HEK293 (cell line): ENCODE results near the gene PPP1R9B.
A peak's percentile ranks its signal among the peaks of the same experiment; 100 is the strongest.

Experiments used
- GLIS1 ChIP-seq: fragments of 450-650 bp; formaldehyde crosslinking; IDR thresholded peaks from 2 replicates; pipeline ENCODE4 v1.5.1; 2016; ENCODE audit warnings: missing biosample characterization, missing genetic modification characterization
- KLF1 ChIP-seq: fragments of 450-650 bp; formaldehyde crosslinking; IDR thresholded peaks from 2 replicates; pipeline ENCODE4 v1.5.1; 2016; ENCODE audit warnings: missing biosample characterization, missing genetic modification characterization
- KLF10 ChIP-seq: fragments of 450-650 bp; IDR thresholded peaks from 2 replicates; pipeline ENCODE4 v1.5.1; 2018; ENCODE audit warnings: missing biosample characterization, mild to moderate bottlenecking, missing genetic modification characterization
- KLF16 ChIP-seq: fragments of 450-650 bp; formaldehyde crosslinking; IDR thresholded peaks from 2 replicates; pipeline ENCODE4 v1.5.1; 2017; ENCODE audit warnings: missing biosample characterization, missing genetic modification characterization
- OVOL3 ChIP-seq: fragments of 450-650 bp; formaldehyde crosslinking; IDR thresholded peaks from 2 replicates; pipeline ENCODE4 v1.5.1; 2016; ENCODE audit warnings: missing biosample characterization, missing genetic modification characterization
- PRDM4 ChIP-seq: fragments of 450-650 bp; formaldehyde crosslinking; IDR thresholded peaks from 2 replicates; pipeline ENCODE4 v1.5.1; 2017; ENCODE audit warnings: missing biosample characterization, missing genetic modification characterization
- SP2 ChIP-seq: fragments of 450-650 bp; formaldehyde crosslinking; IDR thresholded peaks from 2 replicates; pipeline ENCODE4 v1.5.1; 2016; ENCODE audit warnings: missing biosample characterization, missing genetic modification characterization
- ZBTB17 ChIP-seq: fragments of 450-650 bp; formaldehyde crosslinking; IDR thresholded peaks from 2 replicates; pipeline ENCODE4 v1.5.1; 2016; ENCODE audit warnings: missing biosample characterization, missing genetic modification characterization
- ZBTB44 ChIP-seq: fragments of 450-650 bp; IDR thresholded peaks from 2 replicates; pipeline ENCODE4 v1.5.1; 2018; ENCODE audit warnings: missing biosample characterization, mild to moderate bottlenecking, missing genetic modification characterization
- ZFHX2 ChIP-seq: fragments of 450-650 bp; formaldehyde crosslinking; conservative IDR thresholded peaks from 2 replicates; pipeline ENCODE4 v1.5.1; 2016; ENCODE audit warnings: missing biosample characterization, missing genetic modification characterization
- ZNF114 ChIP-seq: fragments of 450-650 bp; formaldehyde crosslinking; IDR thresholded peaks from 2 replicates; pipeline ENCODE4 v1.5.0; 2017; ENCODE audit warnings: missing biosample characterization, missing genetic modification characterization
- ZNF140 ChIP-seq: fragments of 450-650 bp; formaldehyde crosslinking; IDR thresholded peaks from 2 replicates; pipeline ENCODE4 v1.5.1; 2016; ENCODE audit warnings: missing biosample characterization, missing genetic modification characterization
- ZNF16 ChIP-seq: fragments of 450-650 bp; formaldehyde crosslinking; IDR thresholded peaks from 2 replicates; pipeline ENCODE4 v1.5.1; 2016; ENCODE audit warnings: low read depth, missing biosample characterization, missing genetic modification characterization
- ZNF184 ChIP-seq: fragments of 450-650 bp; IDR thresholded peaks from 2 replicates; pipeline ENCODE4 v1.5.1; 2018; ENCODE audit warnings: missing biosample characterization, mild to moderate bottlenecking, missing genetic modification characterization
- ZNF248 ChIP-seq: fragments of 450-650 bp; formaldehyde crosslinking; IDR thresholded peaks from 2 replicates; pipeline ENCODE4 v1.5.1; 2017; ENCODE audit warnings: missing biosample characterization, missing genetic modification characterization
- ZNF280C ChIP-seq: fragments of 450-650 bp; formaldehyde crosslinking; IDR thresholded peaks from 2 replicates; pipeline ENCODE4 v1.5.1; 2016; ENCODE audit warnings: missing biosample characterization, missing genetic modification characterization
- ZNF394 ChIP-seq: fragments of 450-650 bp; formaldehyde crosslinking; IDR thresholded peaks from 2 replicates; pipeline ENCODE4 v1.5.1; 2016; ENCODE audit warnings: missing biosample characterization, missing genetic modification characterization, mild to moderate bottlenecking, moderate library complexity, borderline replicate concordance
- ZNF513 ChIP-seq: fragments of 450-650 bp; IDR thresholded peaks from 2 replicates; pipeline ENCODE4 v1.5.1; 2018; ENCODE audit warnings: missing biosample characterization, missing genetic modification characterization
- ZNF544 ChIP-seq: fragments of 450-650 bp; formaldehyde crosslinking; IDR thresholded peaks from 2 replicates; pipeline ENCODE4 v1.5.0; 2017; ENCODE audit warnings: missing biosample characterization, missing genetic modification characterization
- ZNF704 ChIP-seq: fragments of 450-650 bp; formaldehyde crosslinking; IDR thresholded peaks from 2 replicates; pipeline ENCODE4 v1.5.1; 2016; ENCODE audit warnings: missing biosample characterization, missing genetic modification characterization
- ZSCAN30 ChIP-seq: fragments of 450-650 bp; IDR thresholded peaks from 2 replicates; pipeline ENCODE4 v1.5.1; 2018; ENCODE audit warnings: missing biosample characterization, mild to moderate bottlenecking, missing genetic modification characterization, moderate library complexity
- ZXDB ChIP-seq: fragments of 450-650 bp; formaldehyde crosslinking; IDR thresholded peaks from 2 replicates; pipeline ENCODE4 v1.5.1; 2016; ENCODE audit warnings: missing biosample characterization, missing genetic modification characterization
- TF ChIP-seq, protein P1 (sequence below): fragments of 450-650 bp; formaldehyde crosslinking; IDR thresholded peaks from 2 replicates; pipeline ENCODE4 v1.5.1; 2016; ENCODE audit warnings: missing biosample characterization, missing genetic modification characterization
- TF ChIP-seq, protein P2 (sequence below): fragments of 450-650 bp; formaldehyde crosslinking; IDR thresholded peaks from 2 replicates; pipeline ENCODE4 v1.5.1; 2016; ENCODE audit warnings: missing biosample characterization, missing genetic modification characterization, borderline replicate concordance

Gene PPP1R9B

GRCh38 chr17:50151937-50152547 is 1.6 kb upstream of the PPP1R9B start (continued):
- TF ChIP-seq SP2 (tag by site-specific recombination) = peak; percentile 83
- TF ChIP-seq ZXDB (tag by site-specific recombination) = peak; percentile 94
- peak; percentile 99 for TF ChIP-seq ZFHX2
- 0 out of 2 replicates have a peak, but pooled peaks have one; percentile 20 for TF ChIP-seq ZNF184 (tag by site-specific recombination)
- TF ChIP-seq KLF10 (tag by site-specific recombination) = peak; percentile 49; the same call in 1 of the 2 replicates
- no peak for TF ChIP-seq ZNF140 (tag by site-specific recombination)
- TF ChIP-seq, protein P1, sequence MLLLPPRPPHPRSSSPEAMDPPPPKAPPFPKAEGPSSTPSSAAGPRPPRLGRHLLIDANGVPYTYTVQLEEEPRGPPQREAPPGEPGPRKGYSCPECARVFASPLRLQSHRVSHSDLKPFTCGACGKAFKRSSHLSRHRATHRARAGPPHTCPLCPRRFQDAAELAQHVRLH = no peak; the same call in 1 of the 2 replicates
- no peak for TF ChIP-seq ZNF544 (tag by site-specific recombination)
- TF ChIP-seq ZNF280C (tag by site-specific recombination) = no peak
- TF ChIP-seq ZBTB44 (tag by site-specific recombination) = peak; percentile 67; the same call in 1 of the 2 replicates
- TF ChIP-seq ZNF114 (tag by site-specific recombination) = no peak
- TF ChIP-seq ZSCAN30 (tag by site-specific recombination) = peak; percentile 66; the same call in 1 of the 2 replicates
- no peak for TF ChIP-seq ZNF704 (tag by site-specific recombination)
- peak; percentile 62; the same call in 1 of the 2 replicates for TF ChIP-seq KLF1
- TF ChIP-seq ZBTB17 = peak; percentile 97
- peak; percentile 84; the same call in 1 of the 2 replicates for TF ChIP-seq ZNF394
- TF ChIP-seq ZNF16 (tag by site-specific recombination) = peak; percentile 26; the same call in 1 of the 2 replicates
- no peak for TF ChIP-seq ZNF248 (tag by site-specific recombination)
- TF ChIP-seq, protein P2, sequence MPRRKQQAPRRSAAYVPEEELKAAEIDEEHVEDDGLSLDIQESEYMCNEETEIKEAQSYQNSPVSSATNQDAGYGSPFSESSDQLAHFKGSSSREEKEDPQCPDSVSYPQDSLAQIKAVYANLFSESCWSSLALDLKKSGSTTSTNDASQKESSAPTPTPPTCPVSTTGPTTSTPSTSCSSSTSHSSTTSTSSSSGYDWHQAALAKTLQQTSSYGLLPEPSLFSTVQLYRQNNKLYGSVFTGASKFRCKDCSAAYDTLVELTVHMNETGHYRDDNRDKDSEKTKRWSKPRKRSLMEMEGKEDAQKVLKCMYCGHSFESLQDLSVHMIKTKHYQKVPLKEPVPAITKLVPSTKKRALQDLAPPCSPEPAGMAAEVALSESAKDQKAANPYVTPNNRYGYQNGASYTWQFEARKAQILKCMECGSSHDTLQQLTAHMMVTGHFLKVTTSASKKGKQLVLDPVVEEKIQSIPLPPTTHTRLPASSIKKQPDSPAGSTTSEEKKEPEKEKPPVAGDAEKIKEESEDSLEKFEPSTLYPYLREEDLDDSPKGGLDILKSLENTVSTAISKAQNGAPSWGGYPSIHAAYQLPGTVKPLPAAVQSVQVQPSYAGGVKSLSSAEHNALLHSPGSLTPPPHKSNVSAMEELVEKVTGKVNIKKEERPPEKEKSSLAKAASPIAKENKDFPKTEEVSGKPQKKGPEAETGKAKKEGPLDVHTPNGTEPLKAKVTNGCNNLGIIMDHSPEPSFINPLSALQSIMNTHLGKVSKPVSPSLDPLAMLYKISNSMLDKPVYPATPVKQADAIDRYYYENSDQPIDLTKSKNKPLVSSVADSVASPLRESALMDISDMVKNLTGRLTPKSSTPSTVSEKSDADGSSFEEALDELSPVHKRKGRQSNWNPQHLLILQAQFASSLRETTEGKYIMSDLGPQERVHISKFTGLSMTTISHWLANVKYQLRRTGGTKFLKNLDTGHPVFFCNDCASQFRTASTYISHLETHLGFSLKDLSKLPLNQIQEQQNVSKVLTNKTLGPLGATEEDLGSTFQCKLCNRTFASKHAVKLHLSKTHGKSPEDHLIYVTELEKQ (tag by site-specific recombination) = peak; percentile 4; the same call in 1 of the 2 replicates
- peak; percentile 99 for TF ChIP-seq ZNF513 (tag by site-specific recombination)
- peak; percentile 45; the same call in 1 of the 2 replicates for TF ChIP-seq PRDM4
- peak; percentile 92 for TF ChIP-seq KLF16 (tag by site-specific recombination)
- TF ChIP-seq OVOL3 (tag by site-specific recombination) = no peak
- peak; percentile 76 for TF ChIP-seq GLIS1 (tag by site-specific recombination)
